H1 (cell line): ENCODE measurements around the gene ENDOV. TPM values are rescaled to one million over a fixed set of nuclear protein-coding genes. Genes with fewer than 3 reads are reported as not detected.

Experiments
- CTCF ChIA-PET: fragments of 300-600 bp; sonication (Branson Sonifier 250); formaldehyde crosslinking; loops from one replicate; lab custom pipeline; 2021; ENCODE audit not compliant: partially characterized antibody; lab: Charles Lee
- POLR2A ChIA-PET: fragments of 300-600 bp; sonication (Branson Sonifier 250); formaldehyde crosslinking; loops from one replicate; lab custom pipeline; 2021; ENCODE audit warnings: inconsistent platforms; ENCODE audit not compliant: partially characterized antibody; lab: Charles Lee
- DNase-seq, 2 experiments: peaks; one replicate each; pipeline versions ENCODE4 v3.0.0 to v3.0.0-alpha.2; 2010 to 2022; ENCODE audit warnings: low spot score in 2 of 2, low read depth in 1 of 2, mixed read lengths in 1 of 2
- FAIRE-seq: peaks from 2 replicates; lab custom pipeline; 2011; peaks lifted over from hg19 to GRCh38; lab: Jason Lieb, UNC
- H2AFZ ChIP-seq: 2 replicates; pipeline ENCODE4 v1.8.1; 2012; ENCODE audit warnings: low read length, inconsistent platforms
- H2AK5ac ChIP-seq: 2 replicates; pipeline ENCODE4 v1.6.1; 2013; ENCODE audit warnings: low read depth, low read length
- H2BK120ac ChIP-seq: replicated peaks from 2 replicates; pipeline ENCODE3; 2013; ENCODE audit warnings: low read depth, low read length, inconsistent platforms
- H2BK12ac ChIP-seq: 2 replicates; pipeline ENCODE4 v1.6.1; 2013; ENCODE audit warnings: low read depth, low read length
- H2BK15ac ChIP-seq: 2 replicates; pipeline ENCODE4 v1.6.1; 2013; ENCODE audit warnings: low read length
- H2BK20ac ChIP-seq: 2 replicates; pipeline ENCODE4 v1.6.1; 2013; ENCODE audit warnings: low read length
- H2BK5ac ChIP-seq: 2 replicates; pipeline ENCODE4 v1.6.1; 2013; ENCODE audit warnings: low read depth, low read length
- H3K14ac ChIP-seq: 2 replicates; pipeline ENCODE4 v1.6.1; 2013; ENCODE audit warnings: inconsistent platforms; ENCODE audit not compliant: insufficient read length
- H3K18ac ChIP-seq: 2 replicates; pipeline ENCODE4 v1.6.1; 2013; ENCODE audit warnings: low read length; ENCODE audit errors: extremely low read depth
- H3K23ac ChIP-seq: 2 replicates; pipeline ENCODE4 v1.6.1; 2013; ENCODE audit warnings: inconsistent platforms; ENCODE audit not compliant: insufficient read length
- H3K23me2 ChIP-seq: 2 replicates; pipeline ENCODE4 v1.6.1; 2013; ENCODE audit warnings: low read depth, low read length
- H3K27ac ChIP-seq: 2 replicates; pipeline ENCODE4 v1.6.1; 2011; ENCODE audit warnings: low read depth, low read length, inconsistent platforms
- H3K27me3 ChIP-seq, 4 experiments: replicated peaks in 1 of 4; 1 replicate in 1 of 4; 2 replicates in 3 of 4; pipeline versions ENCODE4 v1.6.1 to v1.8.1; 2011 to 2013; ENCODE audit warnings: low read length in 3 of 4, mild to moderate bottlenecking in 3 of 4, inconsistent platforms in 2 of 4, mixed read lengths in 2 of 4, moderate library complexity in 1 of 4; ENCODE audit not compliant: control insufficient read depth in 3 of 4, insufficient read depth in 3 of 4; ENCODE audit errors: extremely low read depth in 1 of 4
- H3K36me3 ChIP-seq, 4 experiments: 2 replicates each; pipeline versions ENCODE4 v1.6.1 to v1.8.1; 2011 to 2013; ENCODE audit warnings: mild to moderate bottlenecking in 4 of 4, low read length in 3 of 4, moderate library complexity in 2 of 4, control low read depth in 1 of 4, inconsistent platforms in 1 of 4; ENCODE audit not compliant: insufficient read depth in 4 of 4, control insufficient read depth in 2 of 4
- H3K4ac ChIP-seq: replicated peaks from 2 replicates; pipeline ENCODE3; 2013; ENCODE audit warnings: low read length, low read depth, mixed read lengths, inconsistent platforms; ENCODE audit not compliant: insufficient read length
- H3K4me1 ChIP-seq, 4 experiments: replicated peaks in 1 of 4; 1 replicate in 1 of 4; 2 replicates in 3 of 4; pipeline versions ENCODE4 v1.6.1 to v1.8.1; 2011 to 2013; ENCODE audit warnings: low read length in 3 of 4, inconsistent platforms in 2 of 4, mixed read lengths in 1 of 4; ENCODE audit not compliant: insufficient read depth in 4 of 4, control insufficient read depth in 3 of 4
- H3K4me2 ChIP-seq, 2 experiments: 2 replicates each; pipeline versions ENCODE4 v1.6.1 to v1.8.1; 2011 to 2013; ENCODE audit warnings: low read depth in 2 of 2, low read length in 2 of 2, control low read depth in 1 of 2, inconsistent platforms in 1 of 2, mild to moderate bottlenecking in 1 of 2; ENCODE audit not compliant: insufficient read depth in 1 of 2
- H3K4me3 ChIP-seq, 4 experiments: fragments of 200-600, 300-600 bp in 1 of 4; sonication (generic), shearing (Covaris generic), sonication (Bioruptor Twin) in 1 of 4; 2 replicates each; pipeline versions ENCODE4 v1.5.1 to v1.8.1; 2011 to 2016; ENCODE audit warnings: low read length in 4 of 4, low read depth in 3 of 4, control low read depth in 2 of 4, inconsistent platforms in 2 of 4, mild to moderate bottlenecking in 2 of 4, mixed read lengths in 1 of 4, moderate library complexity in 1 of 4; ENCODE audit not compliant: insufficient read depth in 2 of 4; ENCODE audit errors: extremely low read depth in 1 of 4
- H3K56ac ChIP-seq: replicated peaks from 2 replicates; pipeline ENCODE3; 2013; ENCODE audit warnings: low read depth, mild to moderate bottlenecking, mixed read lengths, low read length, inconsistent platforms; ENCODE audit not compliant: insufficient read length
- H3K79me1 ChIP-seq: 2 replicates; pipeline ENCODE4 v1.6.1; 2013; ENCODE audit warnings: low read depth, low read length, control low read depth
- H3K79me2 ChIP-seq, 2 experiments: 2 replicates each; pipeline versions ENCODE4 v1.6.1 to v1.8.1; 2012 to 2013; ENCODE audit warnings: low read length in 2 of 2, mild to moderate bottlenecking in 2 of 2, inconsistent platforms in 1 of 2; ENCODE audit not compliant: insufficient read depth in 2 of 2, control insufficient read depth in 1 of 2
- H3K9ac ChIP-seq, 4 experiments: replicated peaks in 1 of 4; 1 replicate in 1 of 4; 2 replicates in 3 of 4; pipeline versions ENCODE4 v1.6.1 to v1.8.1; 2011 to 2013; ENCODE audit warnings: low read depth in 3 of 4, low read length in 3 of 4, control low read depth in 2 of 4, mild to moderate bottlenecking in 2 of 4, moderate library complexity in 2 of 4, inconsistent platforms in 1 of 4; ENCODE audit errors: extremely low read depth in 1 of 4
- H3K9me3 ChIP-seq, 2 experiments: 2 replicates each; pipeline versions ENCODE4 v1.6.1 to v1.8.1; 2012 to 2013; ENCODE audit warnings: mild to moderate bottlenecking in 2 of 2, moderate library complexity in 2 of 2, control low read depth in 1 of 2, inconsistent platforms in 1 of 2, low read depth in 1 of 2, low read length in 1 of 2, mixed read lengths in 1 of 2; ENCODE audit not compliant: insufficient read depth in 2 of 2
- H4K20me1 ChIP-seq, 2 experiments: replicated peaks in 1 of 2; 2 replicates each; pipeline versions ENCODE3 to v1.8.1; 2011 to 2013; ENCODE audit warnings: inconsistent platforms in 2 of 2, low read length in 2 of 2, mild to moderate bottlenecking in 1 of 2; ENCODE audit not compliant: insufficient read depth in 2 of 2, control insufficient read depth in 1 of 2
- H4K5ac ChIP-seq: 2 replicates; pipeline ENCODE4 v1.6.1; 2013; ENCODE audit warnings: low read length, low read depth, mixed read lengths, inconsistent platforms; ENCODE audit not compliant: insufficient read length
- H4K8ac ChIP-seq: 2 replicates; pipeline ENCODE4 v1.8.0; 2013; ENCODE audit warnings: mild to moderate bottlenecking, moderate library complexity, low read length, inconsistent platforms; ENCODE audit not compliant: insufficient read depth; ENCODE audit errors: extremely low read depth
- H4K91ac ChIP-seq: replicated peaks from 2 replicates; pipeline ENCODE3; 2013; ENCODE audit warnings: low read length, mixed read lengths, inconsistent platforms; ENCODE audit not compliant: insufficient read length
- ASH2L ChIP-seq: fragments of 200-600, 300-600 bp; sonication (generic); IDR thresholded peaks from one replicate; pipeline ENCODE4 v1.7.1; 2017; ENCODE audit warnings: low read length
- CREB1 ChIP-seq: IDR thresholded peaks from 2 replicates; pipeline ENCODE4 v1.6.1; 2012; ENCODE audit warnings: inconsistent platforms
- HDAC2 ChIP-seq, 2 experiments: fragments of 300-600 bp in 1 of 2; sonication (generic) in 1 of 2; IDR thresholded peaks; 2 replicates each; pipeline ENCODE4 v1.6.1; 2011 to 2012; ENCODE audit warnings: low read depth in 2 of 2, low read length in 2 of 2, mild to moderate bottlenecking in 2 of 2, moderate library complexity in 2 of 2, borderline replicate concordance in 1 of 2, inconsistent platforms in 1 of 2
- JUN ChIP-seq: IDR thresholded peaks from 2 replicates; pipeline ENCODE4 v1.6.1; 2011; ENCODE audit warnings: low read depth, mild to moderate bottlenecking, improper control_type of control experiment, low read length
- NANOG ChIP-seq: IDR thresholded peaks from 2 replicates; pipeline ENCODE4 v1.6.1; 2011; ENCODE audit warnings: low read length, low read depth, mild to moderate bottlenecking, inconsistent platforms; ENCODE audit not compliant: insufficient read depth, poor library complexity, severe bottlenecking
- TAF1 ChIP-seq: IDR thresholded peaks from 2 replicates; pipeline ENCODE4 v1.6.1; 2011; ENCODE audit warnings: mild to moderate bottlenecking, low read depth, low read length
- WGBS, 2 experiments: shearing (Covaris generic) in 1 of 2; methylation state at CpG; one replicate each; pipeline versions ENCODE4 v1.1.6 to v1.1.7; 2013 to 2015; ENCODE audit warnings: low lambda C conversion rate in 2 of 2, mixed read lengths in 2 of 2, inconsistent platforms in 1 of 2, low coverage in 1 of 2, missing lambda C conversion rate in 1 of 2; ENCODE audit not compliant: insufficient replicate concordance in 2 of 2, insufficient coverage in 1 of 2, insufficient read length in 1 of 2; ENCODE audit errors: extremely low coverage in 1 of 2, missing lambda C conversion rate in 1 of 2; 5-methylcytosine and 5-hydroxymethylcytosine counted together
- polyA plus RNA-seq, 7 experiments: library from polyadenylated mRNA; depleted of rRNA in 3 of 7; stranded (reverse) in 5 of 7; unstranded in 2 of 7; fragments of >200 nt in 5 of 7; fragments of 200-250 nt in 2 of 7; gene quantifications; 1 replicate in 5 of 7; 2 replicates in 1 of 7; 4 replicates in 1 of 7; pipeline versions ENCODE4 v1.2.1 to v1.2.3, GENCODE V29; 2011 to 2013; ENCODE audit warnings: missing spikeins in 2 of 7, mixed read lengths in 2 of 7
- total RNA-seq: library from RNA; stranded (reverse); fragmentation: NEBNext Ultra II Directional; extraction: Animal tissue kit (Norgen Biotek cat#: 25700); gene quantifications from 2 replicates; pipeline ENCODE4 v1.2.1, GENCODE V29; 2021

Gene ENDOV
- total and polyA plus RNA-seq, 2 of the 8 experiments (the other 6 are each of a cell fraction or from before 2014, with no cell fraction given), result 10.6 to 13.3 TPM

GRCh38 chr17:80442764-80443163 is 27.8 kb downstream of the ENDOV start:
- H4K91ac ChIP-seq, result no peak overlapping the region
- FAIRE-seq, result no peak
- no peak overlapping the region for H2BK5ac ChIP-seq
- no peak overlapping the region for H3K14ac ChIP-seq
- no peak overlapping the region for H3K56ac ChIP-seq
- no peak overlapping the region for H3K18ac ChIP-seq
- POLR2A ChIA-PET, result interaction anchor here (0.9 to 5.8 kb wide), 2 partner anchors 11 to 36 kb away, joined by 3 to 35 read pairs; no protein-coding TSS in a partner anchor
- H3K9me3 ChIP-seq, result no peaks in the 10 kb centered on the region
- no peak overlapping the region for H3K4me2 ChIP-seq
- no peaks in the 10 kb centered on the region for H3K79me1 ChIP-seq
- no peak overlapping the region for H3K27ac ChIP-seq
- TF ChIP-seq ASH2L (no peak), NANOG (no peak), HDAC2 (IDR thresholded peaks at IDR 0.05; ENCODE audit: borderline replicate concordance in 1 of 2, low read depth in 2 of 2, low read length in 2 of 2) (no peak), CREB1 (no peak), TAF1 (no peak), JUN (no peak)
- TF ChIP-seq, all 59 proteins: peak for 0
- Histone ChIP-seq H2AK5ac (no peak overlapping the region), H2BK20ac (no peak overlapping the region), H3K79me2 (no peaks in the 10 kb centered on the region), H3K4me1 (peaks cover 3 to 11% (median 8%) of the 10 kb centered on the region in 4 experiments; a peak in 6 of 7 replicates), H2AFZ (no peak overlapping the region), H3K36me3 (no peaks in the 10 kb centered on the region), H2BK12ac (no peak overlapping the region), H3K23ac (no peak overlapping the region), H4K8ac (no peak overlapping the region), H3K4ac (no peak overlapping the region), H3K27me3 (peaks cover 0 to 7% (median 0%) of the 10 kb centered on the region in 4 experiments; a peak in 3 of 7 replicates), H3K4me3 (no peak overlapping the region), H4K5ac (no peak overlapping the region), H2BK120ac (no peak overlapping the region), H4K20me1 (no peaks in the 10 kb centered on the region), H3K23me2 (no peaks in the 10 kb centered on the region), H3K9ac (no peak overlapping the region), H2BK15ac (no peak overlapping the region)
- 90% methylated on average over 2 of the region's 4 CpGs; no CpG with 5 or more reads in 1 of the 2 experiments for WGBS, 2 experiments
- DNase-seq, result no peak
- CTCF ChIA-PET, result interaction anchor here (0.9 to 3.9 kb wide), 2 partner anchors 15 to 49 kb away, joined by 3 to 21 read pairs; no protein-coding TSS in a partner anchor
